Measurements from ENCODE around the gene MRPL23. TPM values are rescaled to one million over a fixed set of nuclear protein-coding genes. Genes with fewer than 3 reads are reported as not detected.

MRPL23 gene
- total RNA-seq, 6 experiments from 2014 or later = 23.1 to 121 (median 36.4) TPM

DNA sequence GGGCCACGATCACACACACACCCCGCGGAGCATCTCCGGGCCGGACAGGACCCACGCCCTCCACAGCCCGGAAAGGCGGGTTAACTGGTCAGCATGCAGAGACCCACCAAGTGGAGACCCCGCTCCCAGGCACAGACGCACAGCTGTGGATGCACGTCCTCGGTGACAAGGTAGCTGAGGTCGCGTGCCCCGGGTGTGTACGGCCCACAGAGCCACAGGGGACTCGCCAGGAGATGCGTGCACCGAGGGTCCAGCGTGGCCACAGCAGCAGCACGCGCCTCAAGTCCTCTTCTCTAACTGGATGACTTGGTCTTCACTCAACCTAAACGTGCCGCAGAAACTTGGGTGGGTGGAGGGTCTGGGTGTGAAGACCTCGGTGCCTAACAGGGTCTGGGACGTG is 45.0 kb downstream of the MRPL23 start:
- TF ChIP-seq POLR2A (IDR thresholded peaks at IDR 0.05) = no peak
- TF ChIP-seq, protein P1, sequence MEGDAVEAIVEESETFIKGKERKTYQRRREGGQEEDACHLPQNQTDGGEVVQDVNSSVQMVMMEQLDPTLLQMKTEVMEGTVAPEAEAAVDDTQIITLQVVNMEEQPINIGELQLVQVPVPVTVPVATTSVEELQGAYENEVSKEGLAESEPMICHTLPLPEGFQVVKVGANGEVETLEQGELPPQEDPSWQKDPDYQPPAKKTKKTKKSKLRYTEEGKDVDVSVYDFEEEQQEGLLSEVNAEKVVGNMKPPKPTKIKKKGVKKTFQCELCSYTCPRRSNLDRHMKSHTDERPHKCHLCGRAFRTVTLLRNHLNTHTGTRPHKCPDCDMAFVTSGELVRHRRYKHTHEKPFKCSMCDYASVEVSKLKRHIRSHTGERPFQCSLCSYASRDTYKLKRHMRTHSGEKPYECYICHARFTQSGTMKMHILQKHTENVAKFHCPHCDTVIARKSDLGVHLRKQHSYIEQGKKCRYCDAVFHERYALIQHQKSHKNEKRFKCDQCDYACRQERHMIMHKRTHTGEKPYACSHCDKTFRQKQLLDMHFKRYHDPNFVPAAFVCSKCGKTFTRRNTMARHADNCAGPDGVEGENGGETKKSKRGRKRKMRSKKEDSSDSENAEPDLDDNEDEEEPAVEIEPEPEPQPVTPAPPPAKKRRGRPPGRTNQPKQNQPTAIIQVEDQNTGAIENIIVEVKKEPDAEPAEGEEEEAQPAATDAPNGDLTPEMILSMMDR (IDR thresholded peaks at IDR 0.05) = no peak
- Histone ChIP-seq H3K4me1 (no peaks in the 10 kb centered on the region), H3K27me3 (no peaks in the 10 kb centered on the region), H3K4me3 (no peak overlapping the region), H3K27ac (no peak overlapping the region), H3K9me3 (no peaks in the 10 kb centered on the region), H3K36me3 (no peaks in the 10 kb centered on the region)
- intact Hi-C loops (cut with DNase I) = no loop called here
- DNase-seq (peak; percentile 10 to 41 (median 31)), ATAC-seq (no peak)
- WGBS (ENCODE audit: insufficient coverage, low coverage, low lambda C conversion rate, missing lambda C conversion rate) = no CpG with 5 or more reads among the region's 26 CpGs

DNA sequence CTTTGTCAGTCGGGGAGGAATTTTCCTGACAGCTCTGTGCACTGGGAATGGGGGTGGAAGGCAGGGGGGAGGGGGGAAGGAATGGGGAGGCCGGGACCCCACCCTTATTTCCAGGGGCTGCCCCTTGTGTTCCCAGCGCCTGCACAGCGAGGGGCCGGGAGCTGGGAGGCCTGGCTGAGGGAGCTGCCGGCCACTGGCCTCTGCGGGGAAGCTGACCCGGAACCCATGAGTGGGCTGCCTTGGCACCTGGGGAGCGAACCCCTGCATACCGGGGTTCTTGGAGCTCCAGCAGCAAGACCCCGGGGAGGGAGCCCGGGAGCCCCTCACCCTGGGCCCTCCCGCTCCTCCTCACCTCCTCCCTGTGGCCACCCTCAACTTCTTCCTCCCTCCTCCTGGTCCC is 47.0 kb downstream of the MRPL23 start:
- DNase-seq (peak; percentile 8 to 32 (median 18)), ATAC-seq (peak in 1 of 4 donors; percentile 10)
- Histone ChIP-seq H3K4me1 (no peaks in the 10 kb centered on the region), H3K36me3 (no peaks in the 10 kb centered on the region), H3K9me3 (no peaks in the 10 kb centered on the region), H3K4me3 (no peak overlapping the region), H3K27ac (no peak overlapping the region), H3K27me3 (no peaks in the 10 kb centered on the region)
- WGBS (ENCODE audit: insufficient coverage, low coverage, low lambda C conversion rate, missing lambda C conversion rate) = no CpG with 5 or more reads among the region's 13 CpGs
- intact Hi-C loops (cut with DNase I) = no loop called here
- TF ChIP-seq, protein P1 (IDR thresholded peaks at IDR 0.05) = no peak
- TF ChIP-seq POLR2A (IDR thresholded peaks at IDR 0.05) = no peak

DNA sequence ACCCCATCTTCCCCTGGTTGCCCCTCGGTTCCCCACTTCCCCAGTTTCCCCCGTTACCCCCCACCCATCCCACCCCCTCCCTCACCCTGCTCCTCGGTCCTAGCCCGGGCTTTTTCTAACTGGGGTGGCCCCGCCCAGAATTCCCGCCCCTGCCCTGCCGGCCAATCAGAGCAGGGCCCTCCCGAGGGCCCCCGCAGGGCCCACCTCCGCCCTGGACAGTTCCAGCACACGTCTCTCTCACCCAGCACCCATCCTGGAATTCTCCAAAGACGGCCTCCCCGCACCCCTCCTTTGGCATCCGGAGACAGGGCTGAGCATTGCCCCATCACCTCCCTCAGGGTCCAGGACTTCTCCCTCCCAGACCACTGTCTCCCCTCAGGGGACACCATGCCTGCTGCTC is 50.6 kb downstream of the MRPL23 start, which contains the start of gene H19:
H19 (minus strand) TSS at position 88 of the 400 bp plus-strand sequence.
- Histone ChIP-seq H3K9me3 (no peaks in the 10 kb centered on the region), H3K27ac (no peak within 1 kb of the TSS), H3K4me1 (no peaks in the 10 kb centered on the region), H3K36me3 (no peaks in the 10 kb centered on the region), H3K4me3 (no peak within 1 kb of the TSS), H3K27me3 (no peaks in the 10 kb centered on the region)
- no CpG with 5 or more reads among the region's 14 CpGs for WGBS (ENCODE audit: insufficient coverage, low coverage, low lambda C conversion rate, missing lambda C conversion rate)
- intact Hi-C loops (cut with DNase I) = no loop called here
- DNase-seq = no peak
- peak; percentile 31 to 81 (median 50) for ATAC-seq
- no peak for TF ChIP-seq POLR2A (IDR thresholded peaks at IDR 0.05)
- TF ChIP-seq, protein P1 (IDR thresholded peaks at IDR 0.05) = no peak

DNA sequence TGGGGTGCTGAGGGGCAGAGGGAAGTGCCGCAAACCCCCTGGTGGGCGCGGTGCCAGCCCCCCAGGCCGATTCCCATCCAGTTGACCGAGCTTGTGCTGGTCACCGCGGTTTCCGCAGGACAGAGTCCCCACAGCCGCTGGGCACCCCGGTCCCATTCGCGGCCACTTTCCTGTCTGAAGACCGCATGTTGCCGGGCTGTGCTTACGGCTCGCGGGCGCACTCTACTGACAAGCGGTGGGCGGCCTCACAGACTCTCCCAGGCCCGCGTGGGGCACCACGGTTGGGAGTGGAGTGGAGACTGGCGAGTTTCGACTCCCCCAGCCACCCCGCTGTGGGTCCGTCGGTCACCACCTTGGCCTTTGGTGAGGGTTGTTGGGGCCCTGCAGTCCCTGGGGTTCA is 51.2 kb downstream of the MRPL23 start:
- peak; percentile 62 to 73 (median 67) for ATAC-seq

More for the DNA sequence above, 51.2 kb downstream of the MRPL23 start:
- no peaks in the 10 kb centered on the region for H3K9me3 ChIP-seq
- H3K4me1 ChIP-seq = no peaks in the 10 kb centered on the region
- WGBS (ENCODE audit: insufficient coverage, low coverage, low lambda C conversion rate, missing lambda C conversion rate) = no CpG with 5 or more reads among the region's 28 CpGs
- no peak overlapping the region for H3K4me3 ChIP-seq
- H3K36me3 ChIP-seq = no peaks in the 10 kb centered on the region
- no peak for DNase-seq
- no peaks in the 10 kb centered on the region for H3K27me3 ChIP-seq
- TF ChIP-seq, protein P1 (IDR thresholded peaks at IDR 0.05) = no peak
- no peak for TF ChIP-seq POLR2A (IDR thresholded peaks at IDR 0.05)
- no peak overlapping the region for H3K27ac ChIP-seq
- intact Hi-C loops (cut with DNase I) = no loop called here
